T-cell (primary cell): ENCODE data around the gene IGLL5. TPM values are rescaled to one million over a fixed set of nuclear protein-coding genes. Genes with fewer than 3 reads are reported as not detected.

Source experiments
- ATAC-seq, 4 experiments: fragments of 200-7000 bp in 3 of 4; fragments of 150-1000 bp in 1 of 4; cut with Tn5 transposase; replicated peaks in 1 of 4; 1 replicate in 3 of 4; 2 replicates in 1 of 4; pipeline ENCODE4 v1.10.0; 2021; ENCODE audit warnings: moderate library complexity in 3 of 4, mild to moderate bottlenecking in 2 of 4, moderate number of reproducible peaks in 1 of 4
- CTCF ChIA-PET, 2 donors: fragments of 300-600 bp; sonication (Branson Sonifier 250); formaldehyde crosslinking; loops; one replicate each; lab custom pipeline; 2022; ENCODE audit warnings: antibody characterized with exemption in 2 of 2; lab: Charles Lee
- POLR2A ChIA-PET, 2 donors: fragments of 300-600 bp; sonication (Branson Sonifier 250); formaldehyde crosslinking; loops; one replicate each; lab custom pipeline; 2022; ENCODE audit warnings: antibody characterized with exemption in 2 of 2; lab: Charles Lee
- DNase-seq, 35 experiments: peaks; one replicate each; pipeline versions ENCODE4 v3.0.0 to v3.0.0-alpha.2; 2013 to 2023
- H3K27ac ChIP-seq: one replicate; pipeline ENCODE4 v1.5.1; 2013; ENCODE audit warnings: low read length
- H3K27me3 ChIP-seq, 2 experiments: replicated peaks in 1 of 2; 1 replicate in 1 of 2; 2 replicates in 1 of 2; pipeline versions ENCODE4 v1.6.1 to v1.7.0; 2013; ENCODE audit warnings: low read length in 1 of 2, mixed read lengths in 1 of 2; ENCODE audit not compliant: control insufficient read depth in 2 of 2, insufficient read depth in 2 of 2; ENCODE audit errors: extremely low read depth in 1 of 2
- H3K36me3 ChIP-seq, 2 donors: 1 replicate in 1 of 2; 2 replicates in 1 of 2; pipeline versions ENCODE4 v1.6.1 to v1.7.0; 2013; ENCODE audit warnings: low read length in 1 of 2; ENCODE audit not compliant: control insufficient read depth in 2 of 2, insufficient read depth in 1 of 2; ENCODE audit errors: extremely low read depth in 1 of 2
- H3K4me1 ChIP-seq, 2 experiments: 1 replicate in 1 of 2; 2 replicates in 1 of 2; pipeline versions ENCODE4 v1.6.1 to v1.7.0; 2013; ENCODE audit warnings: low read length in 2 of 2, mixed read lengths in 1 of 2; ENCODE audit not compliant: insufficient read depth in 2 of 2, control insufficient read depth in 1 of 2; ENCODE audit errors: extremely low read depth in 1 of 2
- H3K4me3 ChIP-seq, 2 donors: 1 replicate in 1 of 2; 2 replicates in 1 of 2; pipeline versions ENCODE4 v1.5.1 to v1.7.0; 2013; ENCODE audit warnings: mild to moderate bottlenecking in 2 of 2, low read length in 1 of 2, moderate library complexity in 1 of 2; ENCODE audit not compliant: control insufficient read depth in 1 of 2; ENCODE audit errors: extremely low read depth in 1 of 2
- H3K9me3 ChIP-seq: 2 replicates; pipeline ENCODE4 v1.7.0; 2013
- H3K27ac Mint-ChIP-seq, 2 donors: one replicate each; pipeline ENCODE4 v1.8.0; 2020 to 2021; ENCODE audit warnings: mild to moderate bottlenecking in 2 of 2, mixed read lengths in 2 of 2
- H3K27me3 Mint-ChIP-seq, 2 donors: one replicate each; pipeline ENCODE4 v1.8.0; 2021 to 2022; ENCODE audit warnings: mixed read lengths in 2 of 2
- H3K36me3 Mint-ChIP-seq: one replicate; pipeline ENCODE4 v1.8.0; 2021; ENCODE audit warnings: mixed read lengths
- H3K4me1 Mint-ChIP-seq, 3 donors: one replicate each; pipeline ENCODE4 v1.8.0; 2020 to 2022; ENCODE audit warnings: mixed read lengths in 3 of 3, mild to moderate bottlenecking in 1 of 3
- H3K4me3 Mint-ChIP-seq, 3 donors: one replicate each; pipeline ENCODE4 v1.8.0; 2020 to 2022; ENCODE audit warnings: mild to moderate bottlenecking in 3 of 3, mixed read lengths in 3 of 3, moderate library complexity in 3 of 3
- H3K9me3 Mint-ChIP-seq, 3 donors: one replicate each; pipeline ENCODE4 v1.8.0; 2020 to 2022; ENCODE audit warnings: mixed read lengths in 3 of 3
- WGBS: methylation state at CpG from one replicate; pipeline ENCODE4 v1.1.5; 2013; ENCODE audit warnings: missing lambda C conversion rate; ENCODE audit not compliant: insufficient coverage; 5-methylcytosine and 5-hydroxymethylcytosine counted together
- total RNA-seq, 35 experiments: library from RNA in 6 of 35; stranded (reverse) in 6 of 35; fragments of 120-200 nt in 1 of 35; gene quantifications; one replicate each; pipeline versions ENCODE4 v1.2.1 to v1.2.4 and lab custom pipeline; 2013 to 2026

IGLL5 gene
- total RNA-seq (1 to 10 TPM in 3 of 5 donors, under 1 TPM in 2; 0.35 to 2.9 (median 2.1) TPM), total RNA-seq (lab: John Stamatoyannopoulos, UW) (0 to 0.89 (median 0.04) reads per million in 29 experiments)
- total RNA-seq (2013), result 1.4 TPM

GRCh38 chr22:22887621-22888503 lies at the start of gene IGLL5:
TSS of gene IGLL5 (plus strand) at chr22:22887816. CDS start at chr22:22888054, 238 bp downstream.
- Mint-ChIP-seq H3K4me3 (peak within 1 kb of the TSS in 1 of 3 donors; percentile 37), H3K9me3 (no peaks in the 10 kb centered on the region), H3K36me3 (no peaks in the 10 kb centered on the region), H3K4me1 (peaks cover 0 to 8% (median 4%) of the 10 kb centered on the region in 3 donors), H3K27me3 (peaks cover 9 to 16% of the 10 kb centered on the region in 2 donors), H3K27ac (no peak within 1 kb of the TSS)
- H3K9me3 ChIP-seq, result no peaks in the 10 kb centered on the region
- DNase-seq (no peak), ATAC-seq (no peak)
- WGBS, result 78% methylated on average over 11 of the region's 15 CpGs
- CTCF ChIA-PET, result interaction anchor here in 1 of 2 donors (0.6 kb wide), 1 partner anchor 498 kb away, joined by 4 read pairs; no protein-coding TSS in a partner anchor
- H3K27me3 ChIP-seq, result peaks cover 0 to 26% of the 10 kb centered on the region in 2 experiments
- H3K4me1 ChIP-seq, result peaks cover 0 to 8% of the 10 kb centered on the region in 2 experiments
- no peak within 1 kb of the TSS for H3K27ac ChIP-seq
- no peak within 1 kb of the TSS for H3K4me3 ChIP-seq
- POLR2A ChIA-PET, result no interaction called here
- H3K36me3 ChIP-seq, result no peaks in the 10 kb centered on the region

DNA sequence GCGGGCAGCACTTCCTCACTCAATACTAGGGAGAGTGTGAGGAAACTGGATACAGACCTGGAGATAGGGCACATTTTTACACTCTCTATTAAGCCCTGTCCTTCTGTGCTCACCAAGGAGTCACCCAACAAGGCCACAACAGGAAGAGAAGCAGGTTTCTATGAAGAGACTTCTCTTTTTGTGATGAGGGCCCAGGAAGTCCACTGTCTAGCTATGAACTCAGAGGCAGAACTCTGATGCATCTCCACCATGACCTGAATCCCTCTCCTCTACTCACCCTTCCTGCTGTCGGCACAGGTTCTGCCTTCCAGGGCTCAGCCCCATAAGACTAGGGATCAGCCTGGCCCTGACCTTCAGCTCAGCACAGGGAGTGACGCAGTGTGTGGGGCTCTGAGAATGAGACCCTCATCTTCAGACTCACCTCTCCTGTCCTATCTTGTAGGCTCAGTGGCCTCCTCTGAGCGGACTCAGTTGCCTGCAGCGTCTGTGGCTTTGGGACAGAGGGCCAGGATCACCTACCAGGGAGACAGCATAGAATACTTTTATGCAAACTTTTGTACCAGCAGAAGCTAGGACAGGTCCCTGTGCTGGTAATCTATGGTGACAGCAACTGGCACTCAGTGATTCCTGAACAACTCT lies 49.3 kb upstream of the IGLL5 start:
- peak in 2 of 4 experiments; percentile 45 to 71 for ATAC-seq
- no peak overlapping the region for H3K27ac ChIP-seq
- WGBS, result 80% methylated on average over 3 of the region's 5 CpGs
- no peaks in the 10 kb centered on the region for H3K9me3 ChIP-seq
- H3K4me1 Mint-ChIP-seq, result peaks cover 16 to 26% (median 25%) of the 10 kb centered on the region in 3 donors
- CTCF ChIA-PET, result interaction anchor here (1.1 to 2.0 kb wide), 3 partner anchors 10 to 128 kb away, joined by 3 to 7 read pairs (median 6); no protein-coding TSS in a partner anchor
- peak overlapping the region; percentile 55 to 83 for H3K27ac Mint-ChIP-seq
- no peak overlapping the region for H3K4me3 ChIP-seq
- no peak for DNase-seq
- peaks cover 9 to 14% of the 10 kb centered on the region in 2 experiments for H3K4me1 ChIP-seq
- H3K9me3 Mint-ChIP-seq, result peaks cover 0 to 9% (median 3%) of the 10 kb centered on the region in 3 donors
- POLR2A ChIA-PET, result interaction anchor here in 1 of 2 donors (0.7 kb wide), 2 partner anchors 20 to 374 kb away, joined by 7 to 12 read pairs; no protein-coding TSS in a partner anchor
- H3K4me3 Mint-ChIP-seq, result no peak overlapping the region
- no peaks in the 10 kb centered on the region for H3K27me3 ChIP-seq
- no peaks in the 10 kb centered on the region for H3K36me3 ChIP-seq
- H3K36me3 Mint-ChIP-seq, result peaks cover 4% of the 10 kb centered on the region
- H3K27me3 Mint-ChIP-seq, result no peaks in the 10 kb centered on the region

DNA sequence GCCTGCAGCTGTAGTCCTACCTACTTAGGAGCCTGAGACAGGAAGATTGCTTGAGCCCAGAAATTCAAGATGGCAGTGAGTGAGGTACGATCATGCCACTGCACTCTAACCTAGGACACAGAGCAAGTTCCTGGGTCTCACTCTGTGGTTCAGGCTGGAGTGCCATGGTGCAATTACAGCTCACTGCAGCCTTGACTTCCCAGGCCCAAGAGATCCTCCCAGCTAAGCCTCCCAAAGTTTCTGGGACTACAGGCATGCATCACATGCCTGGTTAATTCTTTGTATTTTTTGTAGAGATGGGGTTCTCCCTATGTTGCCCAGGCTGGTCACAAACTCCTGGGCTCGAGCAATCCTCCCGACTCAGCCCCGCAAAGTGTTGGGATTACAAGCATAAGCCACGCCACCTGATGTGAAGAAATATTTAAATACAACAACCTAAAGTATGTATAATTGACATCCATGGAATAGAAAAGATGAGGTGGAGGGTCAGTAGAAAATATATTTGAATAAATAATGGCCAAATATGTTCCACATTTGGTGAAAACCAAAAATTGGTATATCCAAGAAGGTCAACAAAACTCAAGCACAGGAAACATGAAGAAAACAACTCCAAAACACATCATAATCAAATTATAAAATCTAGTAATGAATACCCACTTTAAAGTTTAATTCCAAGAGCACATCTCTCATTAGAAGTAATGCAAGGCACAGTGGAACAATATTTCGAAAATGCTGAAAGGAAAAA lies 47.9 kb upstream of the IGLL5 start:
- no peaks in the 10 kb centered on the region for H3K36me3 ChIP-seq
- peaks cover 0 to 9% (median 3%) of the 10 kb centered on the region in 3 donors for H3K9me3 Mint-ChIP-seq
- no peak overlapping the region for H3K27ac Mint-ChIP-seq
- H3K4me3 Mint-ChIP-seq, result no peak overlapping the region
- H3K27ac ChIP-seq, result no peak overlapping the region
- no peak overlapping the region for H3K4me3 ChIP-seq
- ChIA-PET CTCF (interaction anchor here in 1 of 2 donors (1.6 to 2.0 kb wide), 2 partner anchors 9 to 29 kb away, joined by 6 to 7 read pairs; no protein-coding TSS in a partner anchor), POLR2A (no interaction called here)
- H3K4me1 Mint-ChIP-seq, result peaks cover 25 to 35% (median 35%) of the 10 kb centered on the region in 3 donors
- WGBS, result 100% methylated on average over 1 of the region's 6 CpGs
- DNase-seq (no peak), ATAC-seq (no peak)
- no peaks in the 10 kb centered on the region for H3K27me3 ChIP-seq
- H3K36me3 Mint-ChIP-seq, result peaks cover 4% of the 10 kb centered on the region
- H3K9me3 ChIP-seq, result no peaks in the 10 kb centered on the region
- H3K27me3 Mint-ChIP-seq, result no peaks in the 10 kb centered on the region
- H3K4me1 ChIP-seq, result peaks cover 12 to 14% of the 10 kb centered on the region in 2 experiments

DNA sequence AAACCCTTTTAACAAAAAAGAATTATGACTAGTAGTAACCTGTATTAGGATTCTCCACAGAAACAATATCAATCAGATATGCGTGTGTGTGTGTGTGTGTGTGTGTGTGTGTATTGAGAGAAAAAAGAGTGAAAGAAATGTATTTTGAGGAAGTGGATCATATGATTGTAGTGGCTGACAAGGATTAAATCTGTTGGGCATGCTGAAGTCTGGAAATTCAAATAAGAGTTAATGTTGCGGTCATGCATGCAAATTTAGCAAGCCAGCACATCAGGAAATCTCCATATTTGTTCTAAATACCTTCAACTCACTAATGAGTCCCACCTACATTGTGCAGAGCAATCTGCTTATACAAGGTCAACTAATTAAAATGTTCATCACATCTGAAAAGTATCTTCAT lies 46.8 kb upstream of the IGLL5 start:
- DNase-seq (no peak), ATAC-seq (no peak)
- Histone ChIP-seq H3K4me1 (peaks cover 12 to 14% of the 10 kb centered on the region in 2 experiments), H3K27me3 (no peaks in the 10 kb centered on the region), H3K36me3 (no peaks in the 10 kb centered on the region), H3K9me3 (no peaks in the 10 kb centered on the region), H3K4me3 (no peak overlapping the region), H3K27ac (no peak overlapping the region)
- no peaks in the 10 kb centered on the region for H3K27me3 Mint-ChIP-seq
- WGBS, result no CpG with 5 or more reads among the region's 2 CpGs
- no peak overlapping the region for H3K27ac Mint-ChIP-seq
- ChIA-PET CTCF (no interaction called here), POLR2A (no interaction called here)
- peaks cover 35 to 42% (median 39%) of the 10 kb centered on the region in 3 donors for H3K4me1 Mint-ChIP-seq
- H3K9me3 Mint-ChIP-seq, result peaks cover 0 to 9% (median 3%) of the 10 kb centered on the region in 3 donors
- H3K36me3 Mint-ChIP-seq, result peaks cover 4% of the 10 kb centered on the region
- no peak overlapping the region for H3K4me3 Mint-ChIP-seq

DNA sequence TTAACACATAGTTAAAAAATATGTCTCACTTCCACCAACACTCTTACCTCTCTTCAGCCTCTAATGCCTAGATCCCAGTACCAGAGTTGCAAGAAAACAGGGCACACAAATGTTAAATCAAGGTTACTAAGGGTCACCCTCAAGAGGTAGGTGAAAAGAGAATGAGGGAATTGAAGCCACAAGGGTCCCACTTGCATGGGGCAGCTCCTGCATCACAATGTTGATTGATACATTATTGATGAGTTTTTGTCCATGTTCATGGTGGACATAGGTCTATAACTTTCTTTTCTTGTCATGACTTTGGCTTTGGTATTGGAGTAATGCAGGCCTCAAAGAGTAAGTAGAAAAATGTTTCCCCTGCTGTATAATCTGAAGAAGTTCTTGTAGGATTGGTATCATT lies 46.0 kb upstream of the IGLL5 start:
- Histone ChIP-seq H3K27ac (no peak overlapping the region), H3K36me3 (no peaks in the 10 kb centered on the region), H3K9me3 (no peaks in the 10 kb centered on the region), H3K27me3 (no peaks in the 10 kb centered on the region), H3K4me1 (peaks cover 12 to 14% of the 10 kb centered on the region in 2 experiments), H3K4me3 (no peak overlapping the region)
- Mint-ChIP-seq H3K36me3 (peaks cover 4% of the 10 kb centered on the region), H3K9me3 (peaks cover 0 to 9% (median 3%) of the 10 kb centered on the region in 3 donors), H3K27me3 (no peaks in the 10 kb centered on the region), H3K27ac (no peak overlapping the region), H3K4me3 (no peak overlapping the region), H3K4me1 (peaks cover 41 to 46% (median 43%) of the 10 kb centered on the region in 3 donors)
- CTCF ChIA-PET, result no interaction called here
- ATAC-seq, result no peak
- no peak for DNase-seq
- POLR2A ChIA-PET, result no interaction called here
